ENCODE measurements around the gene IFFO2.

- TF ChIP-seq CTCF (conservative IDR thresholded peaks at IDR 0.05 in 1 of 2, IDR thresholded peaks at IDR 0.05 in 1 of 2; ENCODE audit: low read depth in 1 of 2, low read length in 2 of 2) (no peak), EZH2 (IDR thresholded peaks at IDR 0.05; ENCODE audit: low read length, missing control alignments) (no peak)
These were observed 1.2 kb upstream of the IFFO2 start for GRCh38 chr1:18957532-18958300.
